ENCODE measurements around the gene TCF23. TPM values are rescaled to one million over a fixed set of nuclear protein-coding genes. Genes with fewer than 3 reads are reported as not detected.

The TCF23 gene
- total and polyA plus RNA-seq, 12 donors = 0.05 to 0.21 (median 0.08) TPM; not detected in 2

- Histone ChIP-seq H3K36me3 (no peaks in the 10 kb centered on the region), H3K4me1 (peaks cover 0 to 15% (median 0%) of the 10 kb centered on the region in 9 donors), H3K27me3 (peaks cover 0 to 10% (median 4%) of the 10 kb centered on the region in 7 donors), H3K9me3 (no peaks in the 10 kb centered on the region), H3K4me3 (no peak overlapping the region), H3K27ac (no peak overlapping the region)
- intact Hi-C loops (cut with DNase I) = loop anchor here in 1 of 10 donors (10.0 kb wide), 1 partner anchor 114 kb away; the partner anchor contains the start of gene TRIM54
- no peak for TF ChIP-seq CTCF (IDR thresholded peaks at IDR 0.05)
- DNase-seq = no peak
- no peak for ATAC-seq
- WGBS, 2 donors = 69 to 80% methylated on average over 6 of the region's 6 CpGs
These were observed 22.0 kb downstream of the TCF23 start for GRCh38 chr2:27170581-27171337.

- ATAC-seq = no peak
- intact Hi-C loops (cut with DNase I) = loop anchor here in 1 of 10 donors (10.0 kb wide), 1 partner anchor 113 kb away; the partner anchor contains the start of gene TRIM54
- Histone ChIP-seq H3K4me3 (no peak overlapping the region), H3K36me3 (no peaks in the 10 kb centered on the region), H3K27me3 (peaks cover 0 to 14% (median 4%) of the 10 kb centered on the region in 7 donors), H3K27ac (no peak overlapping the region), H3K4me1 (peaks cover 0 to 15% (median 0%) of the 10 kb centered on the region in 9 donors), H3K9me3 (no peaks in the 10 kb centered on the region)
- no peak for TF ChIP-seq CTCF (IDR thresholded peaks at IDR 0.05)
- no peak for DNase-seq
- 82 to 83% methylated on average over 8 of the region's 8 CpGs for WGBS, 2 donors
These were observed 22.6 kb downstream of the TCF23 start for GRCh38 chr2:27171351-27171848.

- WGBS, 2 donors = 69 to 74% methylated on average over 6 of the region's 6 CpGs
These were observed 25.8 kb downstream of the TCF23 start for GRCh38 chr2:27174638-27175037.

More at GRCh38 chr2:27174638-27175037, 25.8 kb downstream of the TCF23 start:
- Histone ChIP-seq H3K4me3 (no peak overlapping the region), H3K27me3 (peaks cover 0 to 32% (median 17%) of the 10 kb centered on the region in 7 donors), H3K9me3 (no peaks in the 10 kb centered on the region), H3K36me3 (no peaks in the 10 kb centered on the region), H3K27ac (no peak overlapping the region), H3K4me1 (peaks cover 0 to 12% (median 0%) of the 10 kb centered on the region in 9 donors)
- intact Hi-C loops (cut with DNase I) = loop anchor here in 1 of 10 donors (10.0 kb wide), 1 partner anchor 110 kb away; the partner anchor contains the start of gene TRIM54
- TF ChIP-seq CTCF (IDR thresholded peaks at IDR 0.05) = no peak
- DNase-seq = no peak
- ATAC-seq = no peak
